ENCODE results near the gene RASGRF1.

- TF ChIP-seq FOXM1 (IDR thresholded peaks at IDR 0.05; ENCODE audit: borderline replicate concordance): no peak
- no peak for TF ChIP-seq SUZ12 (IDR thresholded peaks at IDR 0.05)
- TF ChIP-seq HDGF (IDR thresholded peaks at IDR 0.05; ENCODE audit: borderline replicate concordance): no peak
- no peak for TF ChIP-seq PKNOX1 (IDR thresholded peaks at IDR 0.05)
- TF ChIP-seq ELF4 (IDR thresholded peaks at IDR 0.05): no peak
- TF ChIP-seq SP1 (IDR thresholded peaks at IDR 0.05): no peak
These were observed 72.6 kb downstream of the RASGRF1 start for GRCh38 chr15:79017953-79018352.
